SJCRH30 (cell line): Measurements from ENCODE around the gene EBF4. TPM values are rescaled to one million over a fixed set of nuclear protein-coding genes. Genes with fewer than 3 reads are reported as not detected.
"Not testable (repeated sequence)": the region's sequence is repeated elsewhere in the genome, so short reads cannot be mapped to it uniquely, and the experiment has no call there.

Source experiments
- DNase-seq, 2 experiments: peaks; one replicate each; pipeline ENCODE4 v3.0.0-alpha.2; 2015 to 2020
- H3K27ac ChIP-seq: fragments of 250-450 bp; sonication (Bioruptor Pico); 2 replicates; pipeline ENCODE4 v1.5.1; 2020; ENCODE audit warnings: mild to moderate bottlenecking, moderate library complexity
- H3K27me3 ChIP-seq: fragments of 250-450 bp; sonication (Bioruptor Pico); 2 replicates; pipeline ENCODE4 v1.5.1; 2020; ENCODE audit warnings: mild to moderate bottlenecking, moderate library complexity
- H3K36me3 ChIP-seq: fragments of 250-450 bp; sonication (Bioruptor Pico); 2 replicates; pipeline ENCODE4 v1.5.1; 2020; ENCODE audit warnings: mild to moderate bottlenecking, moderate library complexity
- H3K4me1 ChIP-seq: fragments of 250-450 bp; sonication (Bioruptor Pico); 2 replicates; pipeline ENCODE4 v1.5.1; 2020; ENCODE audit warnings: mild to moderate bottlenecking, moderate library complexity
- H3K4me3 ChIP-seq: fragments of 250-450 bp; sonication (Bioruptor Pico); 2 replicates; pipeline ENCODE4 v1.5.1; 2020; ENCODE audit warnings: mild to moderate bottlenecking, moderate library complexity
- H3K9me3 ChIP-seq: fragments of 250-450 bp; sonication (Bioruptor Pico); replicated peaks from 2 replicates; pipeline ENCODE4 v1.5.1; 2020; ENCODE audit warnings: mild to moderate bottlenecking, moderate library complexity
- total RNA-seq: library from RNA; depleted of rRNA; stranded (reverse); fragments of >200 nt; shearing (Covaris generic); gene quantifications from 2 replicates; pipeline ENCODE4 v1.2.3, GENCODE V29; 2014; rRNA removed

Gene EBF4
- total RNA-seq, 1 experiment from 2014 or later = 5.2 TPM

DNA sequence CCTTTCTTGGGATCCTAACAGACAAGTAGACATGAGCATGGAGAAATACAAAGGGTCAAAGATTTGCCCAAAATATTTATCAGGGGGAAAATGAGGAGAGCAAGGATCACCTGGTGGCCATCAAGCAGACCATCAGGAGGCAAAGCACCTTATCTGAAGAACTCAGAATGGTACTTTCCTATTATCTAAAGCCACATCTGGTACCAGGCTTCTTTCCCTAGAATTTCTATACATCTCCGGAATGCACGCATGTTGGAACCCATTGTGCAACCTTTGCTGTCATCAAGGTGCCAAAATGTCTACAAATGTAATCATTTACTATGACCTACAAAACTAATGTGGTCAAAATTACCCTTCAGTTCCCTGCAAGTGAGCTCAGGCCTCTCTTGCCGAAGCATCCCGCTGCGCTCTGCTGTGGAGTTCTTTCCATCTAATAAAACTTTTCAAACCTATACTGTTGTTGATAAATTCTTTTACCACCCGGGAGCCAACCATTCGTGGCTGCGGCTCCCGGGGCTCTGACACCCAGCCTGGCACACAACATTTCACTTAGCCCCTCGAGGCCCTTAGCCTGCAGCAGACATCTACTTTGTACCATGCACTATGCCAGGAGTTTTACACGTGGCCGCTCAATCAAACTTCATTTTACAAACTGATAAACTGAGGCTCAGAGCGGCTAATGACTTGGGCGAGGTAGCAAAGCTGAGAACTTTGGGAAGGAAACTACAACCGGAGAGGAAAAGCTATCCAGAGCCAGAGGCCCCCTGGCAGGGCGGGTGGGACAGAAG lies 111.7 kb downstream of the EBF4 start:
- no peak for DNase-seq
- H3K27ac ChIP-seq = no peak overlapping the region
- H3K4me3 ChIP-seq = no peak overlapping the region
- H3K27me3 ChIP-seq = no peaks in the 10 kb centered on the region
- no peaks in the 10 kb centered on the region for H3K4me1 ChIP-seq
- no peaks in the 10 kb centered on the region for H3K9me3 ChIP-seq
- H3K36me3 ChIP-seq = no peaks in the 10 kb centered on the region

DNA sequence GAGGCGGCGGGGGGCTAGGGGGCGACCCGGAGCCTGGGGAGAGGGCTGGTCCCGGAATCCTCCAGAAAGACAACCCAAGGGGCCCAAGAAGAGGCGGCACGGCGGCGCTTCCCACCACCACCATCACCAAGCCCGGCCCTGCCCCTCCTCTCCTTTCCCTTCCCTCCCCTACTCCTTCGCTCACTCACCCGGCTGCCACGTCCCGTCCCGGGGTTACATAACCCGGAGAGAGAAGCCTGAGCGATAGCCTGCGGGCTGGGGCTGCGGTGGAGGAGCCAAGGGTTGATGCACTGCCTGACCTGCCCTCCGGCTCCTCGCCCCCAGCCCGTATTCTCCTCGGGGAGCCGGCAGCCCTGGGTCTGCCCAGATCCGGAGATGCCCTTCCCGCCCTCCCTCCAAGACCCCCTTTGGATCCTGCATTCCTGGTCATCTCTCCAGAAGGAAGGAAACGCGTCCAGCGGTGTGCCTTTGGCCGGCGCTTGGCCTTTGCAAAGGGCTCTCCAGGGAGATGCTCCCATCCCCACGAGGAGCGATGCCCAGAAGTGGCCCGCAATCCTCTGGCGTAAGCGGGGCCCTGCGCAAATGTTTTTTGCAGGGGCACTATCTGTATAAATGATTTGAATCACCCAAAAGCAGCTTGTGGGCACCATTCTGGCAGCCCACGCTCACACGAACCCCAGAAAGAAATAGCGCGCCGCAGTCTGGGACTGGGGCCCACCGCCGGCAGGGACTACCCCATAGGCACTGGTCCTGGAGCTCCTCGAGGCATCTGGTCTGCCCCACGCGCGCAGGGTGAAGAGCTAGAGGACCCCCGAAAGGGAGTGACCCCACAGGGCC lies 112.5 kb downstream of the EBF4 start:
- Histone ChIP-seq H3K27ac (no peak overlapping the region), H3K27me3 (no peaks in the 10 kb centered on the region), H3K9me3 (no peaks in the 10 kb centered on the region), H3K4me1 (no peaks in the 10 kb centered on the region), H3K4me3 (no peak overlapping the region), H3K36me3 (no peaks in the 10 kb centered on the region)
- no peak for DNase-seq

DNA sequence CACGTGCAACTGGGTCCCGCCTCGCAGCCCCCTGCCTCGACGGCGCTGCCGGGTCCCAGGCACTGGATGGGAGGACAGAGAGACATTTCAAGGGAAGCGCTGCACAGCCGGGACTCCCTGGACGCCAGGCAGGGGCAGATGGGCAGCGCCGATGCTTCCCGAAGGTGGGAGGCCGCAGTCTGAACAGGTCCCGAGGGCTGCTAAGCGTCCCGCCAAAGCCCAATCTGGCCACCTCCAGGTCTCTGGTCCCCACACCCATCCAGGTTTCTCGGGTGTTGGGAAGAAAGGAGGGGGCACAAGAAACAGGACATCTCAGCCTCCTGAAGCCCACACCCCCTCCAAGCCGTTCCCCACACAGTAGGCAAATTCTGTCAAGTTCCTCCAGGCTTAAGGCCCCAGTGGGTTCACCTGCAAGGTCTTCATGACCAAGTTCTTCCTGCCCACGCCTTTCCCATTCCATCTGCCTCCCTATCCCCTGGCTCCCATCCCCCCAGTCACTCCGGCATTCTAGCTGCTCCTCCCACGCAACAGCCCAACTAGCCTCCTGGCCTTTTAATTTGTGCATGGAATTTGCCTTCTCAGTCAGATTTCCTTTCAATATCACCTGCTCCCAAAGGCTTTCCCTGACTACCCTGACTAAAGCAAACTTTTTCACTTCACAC lies 113.2 kb downstream of the EBF4 start:
- H3K27ac ChIP-seq = no peak overlapping the region
- no peaks in the 10 kb centered on the region for H3K9me3 ChIP-seq
- DNase-seq = no peak

DNA sequence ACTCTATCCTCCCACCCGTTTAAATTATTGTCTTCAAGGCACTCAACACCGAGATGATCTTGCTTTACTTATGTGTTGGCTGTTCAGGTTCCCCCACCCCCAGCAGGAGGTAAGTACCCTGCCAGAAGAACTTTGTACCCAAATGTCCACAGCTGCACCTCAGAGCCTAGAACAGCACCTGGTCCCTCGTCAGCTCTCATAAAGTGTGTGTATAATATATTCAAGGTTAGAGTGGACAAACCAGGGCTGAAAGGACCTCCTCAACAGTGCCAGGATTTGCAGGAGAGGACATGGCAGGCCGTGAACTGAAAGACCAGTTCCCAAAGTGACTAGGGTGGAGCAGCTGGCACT lies 113.7 kb downstream of the EBF4 start:
- no peaks in the 10 kb centered on the region for H3K36me3 ChIP-seq
- DNase-seq = no peak
- H3K4me1 ChIP-seq = no peaks in the 10 kb centered on the region
- no peak overlapping the region for H3K27ac ChIP-seq
- H3K27me3 ChIP-seq = no peaks in the 10 kb centered on the region
- no peaks in the 10 kb centered on the region for H3K9me3 ChIP-seq
- no peak overlapping the region for H3K4me3 ChIP-seq

More for the DNA sequence above, 113.2 kb downstream of the EBF4 start:
- no peak overlapping the region for H3K4me3 ChIP-seq
- H3K4me1 ChIP-seq = no peaks in the 10 kb centered on the region
- no peaks in the 10 kb centered on the region for H3K36me3 ChIP-seq
- H3K27me3 ChIP-seq = no peaks in the 10 kb centered on the region

DNA sequence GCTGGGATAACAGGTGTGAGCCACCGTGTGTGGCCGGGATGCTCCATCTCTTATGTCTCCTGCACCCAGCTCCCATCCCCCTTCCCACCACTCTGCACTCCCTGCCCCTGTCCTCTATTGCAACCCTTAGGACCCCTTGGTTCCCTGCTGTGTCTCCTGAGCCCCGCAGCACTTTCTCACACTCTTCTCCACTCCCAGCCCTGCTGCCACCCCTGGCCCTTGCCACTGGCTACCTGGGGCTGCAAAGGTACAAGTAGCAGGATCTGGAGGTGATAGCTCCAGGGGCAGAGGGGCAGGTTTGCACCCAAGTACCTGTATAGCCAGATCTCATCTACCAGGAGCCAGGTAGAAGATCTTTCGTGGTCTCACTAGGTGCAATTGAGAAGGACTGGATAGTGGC lies 114.4 kb downstream of the EBF4 start:
- Histone ChIP-seq H3K27me3 (no peaks in the 10 kb centered on the region), H3K4me3 (no peak overlapping the region), H3K9me3 (peaks cover 2% of the 10 kb centered on the region), H3K27ac (no peak overlapping the region), H3K36me3 (no peaks in the 10 kb centered on the region), H3K4me1 (no peaks in the 10 kb centered on the region)
- DNase-seq = no peak

DNA sequence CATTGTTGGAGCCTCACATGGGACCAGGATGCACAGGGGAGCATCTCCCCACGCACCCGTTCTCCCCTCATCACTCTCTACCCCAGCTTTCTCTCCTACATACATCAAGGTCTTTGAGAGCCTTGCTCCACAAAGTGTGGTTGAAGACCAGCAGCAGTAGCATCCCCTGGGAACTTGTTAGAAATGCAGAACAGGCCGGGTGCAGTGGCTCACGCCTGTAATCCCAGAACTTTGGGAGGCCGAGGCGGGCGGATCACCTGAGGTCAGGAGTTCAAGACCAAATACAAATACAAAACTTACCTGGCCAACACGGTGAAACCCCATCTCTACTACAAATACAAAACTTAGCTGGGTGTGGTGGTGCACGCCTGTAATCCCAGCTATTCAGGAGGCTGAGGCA lies 115.3 kb downstream of the EBF4 start:
- H3K9me3 ChIP-seq, H3K27ac ChIP-seq, H3K4me1 ChIP-seq, H3K36me3 ChIP-seq, H3K27me3 ChIP-seq, H3K4me3 ChIP-seq, DNase-seq: not testable (repeated sequence)

DNA sequence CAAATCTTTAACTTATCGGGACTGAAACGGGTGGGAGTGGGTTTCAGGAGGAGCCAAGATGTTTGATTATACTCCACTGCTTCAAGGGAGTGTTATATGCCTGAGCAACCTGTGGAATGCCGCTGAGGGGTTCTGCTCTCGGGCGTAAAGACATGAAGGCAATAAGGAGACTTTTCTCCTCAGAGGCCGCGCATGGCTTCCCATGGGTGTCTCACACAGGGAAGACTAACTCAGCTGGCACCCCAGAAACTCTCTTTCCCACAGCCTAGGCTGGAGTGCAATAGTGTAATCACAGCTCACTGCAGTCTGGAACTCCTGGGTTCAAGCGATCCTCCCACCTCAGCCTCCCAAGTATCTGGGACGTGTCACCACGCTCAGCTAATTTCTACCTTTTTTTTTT lies 117.1 kb downstream of the EBF4 start:
- no peak overlapping the region for H3K27ac ChIP-seq
- no peaks in the 10 kb centered on the region for H3K36me3 ChIP-seq
- H3K4me3 ChIP-seq = no peak overlapping the region
- H3K9me3 ChIP-seq = peaks cover 7% of the 10 kb centered on the region
- no peak for DNase-seq
- H3K27me3 ChIP-seq = no peaks in the 10 kb centered on the region
- peaks cover 15% of the 10 kb centered on the region for H3K4me1 ChIP-seq

Other genes with a start within 250 kb of the EBF4 start
- 401 and 455 TPM in 2 replicates for gene SNRPB, start 222.0 kb upstream of the EBF4 start, total RNA-seq
- 11.7 and 12.5 TPM in 2 replicates for gene ZNF343, start 183.9 kb upstream of the EBF4 start, total RNA-seq
- gene TMC2, start 156.2 kb upstream of the EBF4 start, total RNA-seq = 0.15 and 0.24 TPM in 2 replicates
- 295 and 334 TPM in 2 replicates for gene NOP56, start 40.1 kb upstream of the EBF4 start, total RNA-seq
- gene IDH3B, start 28.6 kb upstream of the EBF4 start, total RNA-seq = 119 and 126 TPM in 2 replicates
- 0.10 and 0.12 TPM in 2 replicates for gene CPXM1, start 107.8 kb downstream of the EBF4 start, total RNA-seq
- not detected in 2 replicates for gene C20orf141, start 122.2 kb downstream of the EBF4 start, total RNA-seq
- not detected in 2 replicates for gene TMEM239, start 123.6 kb downstream of the EBF4 start, total RNA-seq
- 7.7 and 11.0 TPM in 2 replicates for gene PCED1A, start 147.9 kb downstream of the EBF4 start, total RNA-seq
- 12.3 and 16.3 TPM in 2 replicates for gene VPS16, start 148.0 kb downstream of the EBF4 start, total RNA-seq
- 44.4 and 48.9 TPM in 2 replicates for gene PTPRA, start 180.7 kb downstream of the EBF4 start, total RNA-seq